Neural progenitor cell (in vitro differentiated cells): ENCODE data around the gene AGXT.

ENCODE experiments used
- EZH2 ChIP-seq: fragments of 200-600 bp; sonication (generic); IDR thresholded peaks from 2 replicates; pipeline ENCODE4 v1.6.1; 2017; ENCODE audit warnings: antibody characterized with exemption, mild to moderate bottlenecking, moderate library complexity
- EZH2phosphoT487 ChIP-seq: fragments of 200-600 bp; sonication (generic); IDR thresholded peaks from 2 replicates; pipeline ENCODE4 v1.6.1; 2017; ENCODE audit warnings: antibody characterized with exemption
- TF ChIP-seq, protein P1 (sequence below): fragments of 200-600 bp; sonication (generic); IDR thresholded peaks from 2 replicates; pipeline ENCODE4 v1.5.1; 2017; ENCODE audit warnings: antibody characterized with exemption, mild to moderate bottlenecking

DNA sequence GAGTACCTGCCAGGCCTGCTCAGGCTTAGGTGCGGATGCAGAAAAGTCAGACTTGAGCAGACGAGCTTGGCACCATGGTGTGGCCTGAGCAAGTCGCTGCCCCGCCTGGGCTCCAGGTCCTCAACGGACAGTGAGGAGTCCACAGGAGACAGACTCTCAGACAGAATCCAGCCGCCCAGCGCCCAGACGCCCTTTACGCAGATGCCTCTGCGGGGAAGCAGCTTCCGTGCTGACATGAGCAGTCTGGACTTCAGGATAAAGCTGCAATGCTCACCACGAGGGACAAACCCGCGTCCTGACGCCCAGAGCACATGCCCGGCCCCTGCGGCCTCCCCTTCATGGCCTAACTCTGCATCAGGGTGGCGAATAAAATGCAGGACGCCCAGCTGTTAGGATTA lies 30.8 kb downstream of the AGXT start:
- TF ChIP-seq, protein P1, sequence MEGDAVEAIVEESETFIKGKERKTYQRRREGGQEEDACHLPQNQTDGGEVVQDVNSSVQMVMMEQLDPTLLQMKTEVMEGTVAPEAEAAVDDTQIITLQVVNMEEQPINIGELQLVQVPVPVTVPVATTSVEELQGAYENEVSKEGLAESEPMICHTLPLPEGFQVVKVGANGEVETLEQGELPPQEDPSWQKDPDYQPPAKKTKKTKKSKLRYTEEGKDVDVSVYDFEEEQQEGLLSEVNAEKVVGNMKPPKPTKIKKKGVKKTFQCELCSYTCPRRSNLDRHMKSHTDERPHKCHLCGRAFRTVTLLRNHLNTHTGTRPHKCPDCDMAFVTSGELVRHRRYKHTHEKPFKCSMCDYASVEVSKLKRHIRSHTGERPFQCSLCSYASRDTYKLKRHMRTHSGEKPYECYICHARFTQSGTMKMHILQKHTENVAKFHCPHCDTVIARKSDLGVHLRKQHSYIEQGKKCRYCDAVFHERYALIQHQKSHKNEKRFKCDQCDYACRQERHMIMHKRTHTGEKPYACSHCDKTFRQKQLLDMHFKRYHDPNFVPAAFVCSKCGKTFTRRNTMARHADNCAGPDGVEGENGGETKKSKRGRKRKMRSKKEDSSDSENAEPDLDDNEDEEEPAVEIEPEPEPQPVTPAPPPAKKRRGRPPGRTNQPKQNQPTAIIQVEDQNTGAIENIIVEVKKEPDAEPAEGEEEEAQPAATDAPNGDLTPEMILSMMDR: no peak
- TF ChIP-seq EZH2 (no peak), EZH2phosphoT487 (no peak)
